Right ventricle myocardium inferior (tissue), 1 donor: Measurements from ENCODE around the gene WDFY4. TPM values are rescaled to one million over a fixed set of nuclear protein-coding genes. Genes with fewer than 3 reads are reported as not detected.

Experiments used
- microRNA-seq: library from miRNA; unstranded; fragments of <30 nt; microRNA quantifications from one replicate; pipeline ENCODE4 v1.2.0, GENCODE V29; 2020
- total RNA-seq: library from RNA; stranded (reverse); fragmentation: NEBNext Ultra II Directional; extraction: Animal tissue kit (Norgen Biotek cat#: 25700); gene quantifications from one replicate; pipeline ENCODE4 v1.2.1, GENCODE V29; 2021
- donor health status: DM: no; HTN: yes; CAD: no; lungs with severe emphysema.

Gene WDFY4
- total RNA-seq, 1 donor from 2014 or later, result 2.5 TPM

Small RNA genes within 50 kb of the gene (microRNA-seq; reads per million reads assigned to microRNA genes)
- not detected for gene MIR4294

Other genes with a start within 250 kb of the WDFY4 start
- 3.5 TPM for gene ARHGAP22, start 79.8 kb upstream of the WDFY4 start, total RNA-seq